NCI-H524 (cell line): Measurements from ENCODE around the gene GOLGA8J.
A peak's percentile ranks its signal among the peaks of the same experiment; 100 is the strongest.
"Not testable (repeated sequence)": the region's sequence is repeated elsewhere in the genome, so short reads cannot be mapped to it uniquely, and the experiment has no call there.

Experiments used
- DNase-seq, 2 experiments: peaks; one replicate each; lab custom pipeline; 2025; lab: John Stamatoyannopoulos, UW

Gene GOLGA8J

GRCh38 chr15:30082655-30083054, at the start of gene GOLGA8J:
TSS of gene GOLGA8J (plus strand) at chr15:30082955. CDS start at chr15:30083053, 98 bp downstream.
- DNase-seq: not testable (repeated sequence)

GRCh38 chr15:30033211-30033610, 49.5 kb upstream of the GOLGA8J start:
- DNase-seq: no peak

- no peak for DNase-seq
Measured at GRCh38 chr15:30033763-30034162, 49.0 kb upstream of the GOLGA8J start.

- DNase-seq: peak in 1 of 2 experiments; percentile 4
Measured at GRCh38 chr15:30036036-30036703, 46.6 kb upstream of the GOLGA8J start.

- no peak for DNase-seq
Measured at GRCh38 chr15:30038667-30039523, 43.9 kb upstream of the GOLGA8J start.

- DNase-seq: no peak
Measured at GRCh38 chr15:30041868-30042267, 40.9 kb upstream of the GOLGA8J start.

GRCh38 chr15:30042556-30042955, 40.2 kb upstream of the GOLGA8J start:
- no peak for DNase-seq

GRCh38 chr15:30043211-30043655, 39.5 kb upstream of the GOLGA8J start:
- peak in 1 of 2 experiments; percentile 53 for DNase-seq

GRCh38 chr15:30044377-30044776, 38.4 kb upstream of the GOLGA8J start:
- DNase-seq: no peak

- DNase-seq: not testable (repeated sequence)
Measured at GRCh38 chr15:30044826-30045225, 37.9 kb upstream of the GOLGA8J start.

- DNase-seq: not testable (repeated sequence)
Measured at GRCh38 chr15:30045248-30046041, 37.3 kb upstream of the GOLGA8J start.

GRCh38 chr15:30046430-30046829, 36.3 kb upstream of the GOLGA8J start:
- peak in 1 of 2 experiments; percentile 3 for DNase-seq

GRCh38 chr15:30055604-30056003, 27.2 kb upstream of the GOLGA8J start:
- no peak for DNase-seq

- DNase-seq: no peak
Measured at GRCh38 chr15:30056166-30056565, 26.6 kb upstream of the GOLGA8J start.

GRCh38 chr15:30059771-30060170, 23.0 kb upstream of the GOLGA8J start:
- no peak for DNase-seq

GRCh38 chr15:30062881-30063280, 19.9 kb upstream of the GOLGA8J start:
- DNase-seq: no peak

GRCh38 chr15:30063835-30064546, 18.8 kb upstream of the GOLGA8J start:
- no peak for DNase-seq

GRCh38 chr15:30065025-30065801, 17.5 kb upstream of the GOLGA8J start:
- no peak for DNase-seq

GRCh38 chr15:30068326-30068725, 14.4 kb upstream of the GOLGA8J start:
- DNase-seq: no peak

GRCh38 chr15:30072630-30073029, 10.1 kb upstream of the GOLGA8J start:
- DNase-seq: no peak

GRCh38 chr15:30073915-30074314, 8.8 kb upstream of the GOLGA8J start:
- DNase-seq: no peak
